A673 (cell line): ENCODE measurements around the gene ADD3. TPM values are rescaled to one million over a fixed set of nuclear protein-coding genes. Genes with fewer than 3 reads are reported as not detected.

ENCODE experiments used
- BruUV-seq: library from RNA; stranded (reverse); fragments of 400-500 nt; replicated peaks from 2 replicates; lab custom pipeline; 2021; lab: Mats Ljungman, UMichigan
- CTCF ChIA-PET: fragments of 300-600 bp; sonication (Branson Sonifier 250); formaldehyde crosslinking; loops from one replicate; lab custom pipeline; 2022; ENCODE audit warnings: antibody characterized with exemption; lab: Charles Lee
- POLR2A ChIA-PET: fragments of 300-600 bp; sonication (Branson Sonifier 250); formaldehyde crosslinking; loops from one replicate; lab custom pipeline; 2022; ENCODE audit warnings: antibody characterized with exemption; ENCODE audit not compliant: low non-redundant PET; lab: Charles Lee
- DNase-seq: peaks from one replicate; pipeline ENCODE4 v3.0.0-alpha.2; 2015; ENCODE audit warnings: low spot score
- H3K27ac ChIP-seq: fragments of 200-600 bp; sonication (generic); 2 replicates; pipeline ENCODE4 v1.5.1; 2016; ENCODE audit warnings: mixed run types, low read depth, mild to moderate bottlenecking, mixed read lengths, antibody characterized with exemption, low read length; ENCODE audit not compliant: poor library complexity, severe bottlenecking
- H3K27me3 ChIP-seq: fragments of 200-600 bp; sonication (generic); replicated peaks from 2 replicates; pipeline ENCODE4 v1.6.1; 2017; ENCODE audit warnings: mixed run types, low read depth, mild to moderate bottlenecking, mixed read lengths, antibody characterized with exemption, low read length; ENCODE audit not compliant: insufficient read depth, poor library complexity
- H3K36me3 ChIP-seq: fragments of 200-600 bp; sonication (generic); 2 replicates; pipeline ENCODE4 v1.6.1; 2016; ENCODE audit warnings: mixed run types, mild to moderate bottlenecking, mixed read lengths, antibody characterized with exemption, low read length; ENCODE audit not compliant: insufficient read depth, poor library complexity, severe bottlenecking
- H3K4me1 ChIP-seq: fragments of 200-600 bp; sonication (generic); 2 replicates; pipeline ENCODE4 v1.6.1; 2017; ENCODE audit warnings: mixed run types, mild to moderate bottlenecking, mixed read lengths, antibody characterized with exemption, low read length; ENCODE audit not compliant: insufficient read depth, poor library complexity, severe bottlenecking
- H3K4me3 ChIP-seq: fragments of 200-600 bp; sonication (generic); 2 replicates; pipeline ENCODE4 v1.5.1; 2016; ENCODE audit warnings: low read depth, mixed run types, mild to moderate bottlenecking, mixed read lengths, low read length; ENCODE audit not compliant: poor library complexity, severe bottlenecking
- H3K9me3 ChIP-seq: fragments of 200-600 bp; sonication (generic); 2 replicates; pipeline ENCODE4 v1.6.1; 2016; ENCODE audit warnings: mixed run types, low read depth, mild to moderate bottlenecking, mixed read lengths, antibody characterized with exemption, low read length; ENCODE audit not compliant: poor library complexity, severe bottlenecking
- EZH2 ChIP-seq: fragments of 200-600 bp; sonication (generic); IDR thresholded peaks from 2 replicates; pipeline ENCODE4 v1.6.1; 2017; ENCODE audit warnings: borderline replicate concordance, low read depth, mild to moderate bottlenecking, mixed read lengths, antibody characterized with exemption, low read length; ENCODE audit not compliant: poor library complexity, severe bottlenecking
- intact Hi-C: fragments of 100-400 bp; cut with micrococcal nuclease; formaldehyde crosslinking; loops from one replicate; pipeline ENCODE4 v1.10.0; 2022; ENCODE audit not compliant: unreplicated experiment
- total RNA-seq: library from RNA; stranded (reverse); gene quantifications from 2 replicates; pipeline ENCODE4 v1.2.3, GENCODE V29; 2021
- TF ChIP-seq, protein P1 (sequence below): fragments of 300-800, 200-600 bp; sonication (generic); conservative IDR thresholded peaks from 2 replicates; pipeline ENCODE4 v1.5.1; 2017; ENCODE audit warnings: low read depth, mild to moderate bottlenecking, antibody characterized with exemption, low read length, moderate library complexity, mixed read lengths

ADD3 gene
- total RNA-seq, 1 experiment from 2014 or later = 82.9 TPM

DNA sequence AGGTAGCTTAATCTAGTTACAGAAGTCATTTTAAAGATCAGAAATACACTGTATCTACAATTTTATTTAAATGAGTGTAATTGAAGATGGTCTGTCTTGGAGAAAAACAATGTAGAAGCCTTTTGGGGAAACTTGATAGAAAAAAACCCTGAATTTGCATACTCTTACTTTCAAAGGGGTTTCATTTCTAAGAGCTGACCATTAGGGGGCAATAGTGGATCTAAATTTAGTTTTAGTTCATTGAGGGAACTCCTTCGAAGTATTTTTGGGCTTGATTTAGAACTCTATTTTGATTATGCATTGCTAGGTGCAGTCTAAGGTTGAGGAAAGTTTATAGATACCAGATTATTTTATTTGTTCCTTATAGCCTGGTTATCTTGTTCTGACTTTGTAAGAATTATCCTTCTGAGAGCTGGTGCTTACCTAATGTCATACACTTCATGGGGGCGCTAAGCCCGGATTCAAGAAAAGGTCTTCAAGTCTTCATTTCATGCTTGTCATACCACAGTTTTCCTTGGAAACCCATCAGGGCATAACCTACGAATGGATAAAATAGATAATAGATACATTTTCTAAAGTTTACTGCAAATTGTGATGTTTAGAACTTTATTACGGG, 130.5 kb downstream of the ADD3 start:
- intact Hi-C loops = loop anchor here (2.0 to 5.0 kb wide), 2 partner anchors 69 to 82 kb away; partner anchors contain the start of gene MXI1
- CTCF ChIA-PET = interaction anchor here (0.5 to 1.2 kb wide), 8 partner anchors 84 to 254 kb away, joined by 3 to 8 read pairs (median 3); no protein-coding TSS in a partner anchor
- peak; percentile 82 for DNase-seq
- Histone ChIP-seq H3K27ac (no peak overlapping the region), H3K4me3 (no peak overlapping the region), H3K9me3 (no peaks in the 10 kb centered on the region), H3K27me3 (no peaks in the 10 kb centered on the region), H3K4me1 (peaks cover 4% of the 10 kb centered on the region), H3K36me3 (peaks cover 5% of the 10 kb centered on the region)
- TF ChIP-seq EZH2 = no peak
- TF ChIP-seq, protein P1, sequence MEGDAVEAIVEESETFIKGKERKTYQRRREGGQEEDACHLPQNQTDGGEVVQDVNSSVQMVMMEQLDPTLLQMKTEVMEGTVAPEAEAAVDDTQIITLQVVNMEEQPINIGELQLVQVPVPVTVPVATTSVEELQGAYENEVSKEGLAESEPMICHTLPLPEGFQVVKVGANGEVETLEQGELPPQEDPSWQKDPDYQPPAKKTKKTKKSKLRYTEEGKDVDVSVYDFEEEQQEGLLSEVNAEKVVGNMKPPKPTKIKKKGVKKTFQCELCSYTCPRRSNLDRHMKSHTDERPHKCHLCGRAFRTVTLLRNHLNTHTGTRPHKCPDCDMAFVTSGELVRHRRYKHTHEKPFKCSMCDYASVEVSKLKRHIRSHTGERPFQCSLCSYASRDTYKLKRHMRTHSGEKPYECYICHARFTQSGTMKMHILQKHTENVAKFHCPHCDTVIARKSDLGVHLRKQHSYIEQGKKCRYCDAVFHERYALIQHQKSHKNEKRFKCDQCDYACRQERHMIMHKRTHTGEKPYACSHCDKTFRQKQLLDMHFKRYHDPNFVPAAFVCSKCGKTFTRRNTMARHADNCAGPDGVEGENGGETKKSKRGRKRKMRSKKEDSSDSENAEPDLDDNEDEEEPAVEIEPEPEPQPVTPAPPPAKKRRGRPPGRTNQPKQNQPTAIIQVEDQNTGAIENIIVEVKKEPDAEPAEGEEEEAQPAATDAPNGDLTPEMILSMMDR = peak; percentile 72
- no TSS peak for BruUV-seq
- POLR2A ChIA-PET = no interaction called here

DNA sequence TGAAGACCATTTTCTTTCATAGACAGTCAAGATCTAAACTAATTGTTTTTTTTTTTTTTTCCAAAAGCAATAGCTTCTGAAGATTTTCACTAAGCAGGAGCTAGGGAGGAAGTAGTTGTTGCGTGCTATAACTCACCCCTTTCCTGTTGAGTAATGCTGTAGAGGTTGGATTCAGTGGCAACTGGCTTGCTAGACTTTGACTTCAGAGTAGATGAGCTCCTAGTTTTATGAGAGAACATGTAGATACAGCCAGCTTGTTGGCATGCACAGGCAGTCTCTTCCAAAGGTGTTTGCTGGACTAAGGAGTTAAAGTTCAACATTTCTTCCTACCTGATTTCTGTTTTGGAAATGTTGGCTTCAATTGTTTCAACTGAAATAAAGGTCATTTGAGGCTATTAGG, 133.4 kb downstream of the ADD3 start:
- H3K4me1 ChIP-seq = peaks cover 4% of the 10 kb centered on the region
- intact Hi-C loops = no loop called here
- ChIA-PET CTCF (interaction anchor here (0.6 to 1.0 kb wide), 5 partner anchors 9 to 1777 kb away, joined by 3 to 6 read pairs (median 5); partner anchors contain the start of gene MXI1), POLR2A (no interaction called here)
- DNase-seq = no peak
- BruUV-seq = no TSS peak
- H3K36me3 ChIP-seq = no peaks in the 10 kb centered on the region
- no peaks in the 10 kb centered on the region for H3K9me3 ChIP-seq
- TF ChIP-seq, protein P1 = no peak
- no peak for TF ChIP-seq EZH2
- no peak overlapping the region for H3K27ac ChIP-seq
- no peaks in the 10 kb centered on the region for H3K27me3 ChIP-seq
- H3K4me3 ChIP-seq = no peak overlapping the region

DNA sequence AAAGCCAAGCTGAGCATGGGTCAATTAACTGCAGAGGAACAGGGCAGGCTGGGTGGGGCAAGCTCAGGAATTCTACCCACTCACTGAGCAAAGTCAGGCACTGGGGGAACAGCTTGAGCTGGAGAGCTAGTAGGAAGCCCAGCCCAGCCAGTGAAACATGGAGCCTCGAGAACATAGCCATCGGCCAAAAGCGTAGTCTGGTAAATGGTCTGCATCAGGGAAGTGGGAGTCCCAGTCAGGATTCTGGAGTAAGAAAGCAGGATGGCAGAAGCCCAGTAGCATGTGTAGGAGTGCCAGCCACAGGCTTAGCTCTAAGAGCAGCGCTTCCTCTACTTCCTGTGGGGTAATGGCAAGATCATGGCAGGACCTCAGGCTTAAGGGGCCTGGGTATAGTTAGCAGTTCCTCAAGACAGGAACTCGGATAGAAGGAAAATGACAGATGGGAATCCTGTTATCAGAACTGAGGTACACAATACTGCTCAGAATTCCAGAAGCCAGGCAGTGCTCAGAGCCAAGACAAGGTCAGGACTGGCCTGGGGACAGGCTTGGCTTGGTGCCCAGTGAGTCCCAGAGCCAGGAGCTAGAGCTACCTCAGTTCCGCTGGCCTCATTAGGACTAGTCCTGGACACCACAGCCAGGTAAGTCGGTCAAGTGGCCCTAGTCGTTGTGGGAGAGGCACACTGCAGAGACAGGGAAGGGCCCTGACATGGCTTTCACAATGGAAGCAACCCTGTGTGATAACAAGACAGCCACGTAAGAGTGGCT, 134.3 kb downstream of the ADD3 start:
- intact Hi-C loops = no loop called here
- CTCF ChIA-PET = interaction anchor here (1.0 kb wide), 1 partner anchor 66 kb away, joined by 3 read pairs; the partner anchor contains the start of gene MXI1

More for the DNA sequence above, 134.3 kb downstream of the ADD3 start:
- H3K9me3 ChIP-seq = no peaks in the 10 kb centered on the region
- H3K27ac ChIP-seq = no peak overlapping the region
- H3K36me3 ChIP-seq = no peaks in the 10 kb centered on the region
- BruUV-seq = no TSS peak
- POLR2A ChIA-PET = no interaction called here
- H3K4me1 ChIP-seq = peaks cover 4% of the 10 kb centered on the region
- no peak overlapping the region for H3K4me3 ChIP-seq
- TF ChIP-seq, protein P1 = no peak
- TF ChIP-seq EZH2 = no peak
- peak; percentile 19 for DNase-seq
- no peaks in the 10 kb centered on the region for H3K27me3 ChIP-seq
